HG03439 (cell line): ENCODE results near the gene ACSS1.
A peak's percentile ranks its signal among the peaks of the same experiment; 100 is the strongest.

ENCODE experiments used
- ATAC-seq: cut with Tn5 transposase; IDR thresholded peaks from one replicate; pipeline ENCODE4 v1.9.1; 2021; ENCODE audit warnings: mild to moderate bottlenecking, moderate library complexity; ENCODE audit not compliant: unreplicated experiment

ACSS1 gene

GRCh38 chr20:25061103-25061799 is 3.3 kb upstream of the ACSS1 start:
- no peak for ATAC-seq

GRCh38 chr20:25059866-25060465 is 2.0 kb upstream of the ACSS1 start:
- ATAC-seq: no peak

- no peak for ATAC-seq
These were observed 1.2 kb upstream of the ACSS1 start for GRCh38 chr20:25058847-25059810.

GRCh38 chr20:25057234-25058050 is 497 bp downstream of the ACSS1 start:
- peak; percentile 36 for ATAC-seq

- ATAC-seq: no peak
These were observed 1.2 kb downstream of the ACSS1 start for GRCh38 chr20:25056690-25057233.

- no peak for ATAC-seq
These were observed 2.0 kb downstream of the ACSS1 start for GRCh38 chr20:25055711-25056495.

- no peak for ATAC-seq
These were observed 2.8 kb downstream of the ACSS1 start for GRCh38 chr20:25054995-25055629.

GRCh38 chr20:25054096-25054820 is 3.7 kb downstream of the ACSS1 start:
- no peak for ATAC-seq

GRCh38 chr20:25053255-25054031 is 4.5 kb downstream of the ACSS1 start:
- ATAC-seq: no peak

- ATAC-seq: no peak
These were observed 5.4 kb downstream of the ACSS1 start for GRCh38 chr20:25052255-25053194.

GRCh38 chr20:25051386-25052155 is 6.4 kb downstream of the ACSS1 start:
- ATAC-seq: no peak

GRCh38 chr20:25050501-25051350 is 7.2 kb downstream of the ACSS1 start:
- ATAC-seq: no peak

GRCh38 chr20:25050082-25050481 is 7.9 kb downstream of the ACSS1 start:
- no peak for ATAC-seq

- ATAC-seq: no peak
These were observed 8.5 kb downstream of the ACSS1 start for GRCh38 chr20:25049261-25050060.
